ENCODE data around the gene SKAP2. TPM values are rescaled to one million over a fixed set of nuclear protein-coding genes. Genes with fewer than 3 reads are reported as not detected.

The SKAP2 gene
- total and polyA plus RNA-seq, 2 of the 13 experiments (the other 11 are each of a cell fraction or from before 2014, with no cell fraction given), result 3.6 to 12.9 TPM

DNA sequence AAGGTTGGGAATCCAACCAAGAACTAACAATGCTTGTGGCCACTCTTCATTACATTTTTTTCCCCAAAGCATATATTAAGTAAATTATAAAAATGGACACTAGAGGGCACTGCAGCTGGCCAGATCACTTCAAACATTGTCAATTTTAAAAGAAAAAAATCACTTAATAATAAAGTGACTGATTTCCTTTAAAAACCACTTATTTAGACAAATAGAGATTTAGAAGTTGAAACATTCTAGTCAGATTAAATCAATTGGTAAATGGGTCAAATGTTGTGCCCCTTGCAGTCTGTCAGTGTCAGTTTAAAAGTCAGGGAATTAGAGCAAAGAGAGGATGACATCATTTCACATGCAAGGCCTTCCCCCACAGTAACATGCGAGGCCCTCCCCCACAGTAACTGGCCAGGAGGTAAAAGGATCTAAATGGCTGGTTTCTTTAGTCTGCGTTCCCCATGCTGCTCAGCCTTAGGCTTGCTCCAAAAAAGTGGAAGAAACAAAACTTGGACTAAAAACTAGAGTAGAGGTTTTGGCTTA lies 177.9 kb downstream of the SKAP2 start (continued):
- 0 out of 2 replicates have a peak, but pooled peaks have one; percentile 19 for TF ChIP-seq ZBED4 (CRISPR knock-in tag; IDR thresholded peaks at IDR 0.05; ENCODE audit: borderline replicate concordance)
- no peak for TF ChIP-seq GMEB2 (CRISPR knock-in tag; IDR thresholded peaks at IDR 0.05; ENCODE audit: low read depth)
- TF ChIP-seq SIN3A (IDR thresholded peaks at IDR 0.05; ENCODE audit: borderline replicate concordance, low read depth, low read length), result no peak
- peak; percentile 37; the same call in 1 of the 2 replicates for TF ChIP-seq FOXA3 (CRISPR knock-in tag; IDR thresholded peaks at IDR 0.05)
- peak; percentile 33; the same call in 1 of the 2 replicates for TF ChIP-seq ZNF362 (CRISPR knock-in tag; IDR thresholded peaks at IDR 0.05; ENCODE audit: borderline replicate concordance)
- TF ChIP-seq CENPT (CRISPR knock-in tag; IDR thresholded peaks at IDR 0.05; ENCODE audit: low read depth), result no peak
- TF ChIP-seq, protein P1, sequence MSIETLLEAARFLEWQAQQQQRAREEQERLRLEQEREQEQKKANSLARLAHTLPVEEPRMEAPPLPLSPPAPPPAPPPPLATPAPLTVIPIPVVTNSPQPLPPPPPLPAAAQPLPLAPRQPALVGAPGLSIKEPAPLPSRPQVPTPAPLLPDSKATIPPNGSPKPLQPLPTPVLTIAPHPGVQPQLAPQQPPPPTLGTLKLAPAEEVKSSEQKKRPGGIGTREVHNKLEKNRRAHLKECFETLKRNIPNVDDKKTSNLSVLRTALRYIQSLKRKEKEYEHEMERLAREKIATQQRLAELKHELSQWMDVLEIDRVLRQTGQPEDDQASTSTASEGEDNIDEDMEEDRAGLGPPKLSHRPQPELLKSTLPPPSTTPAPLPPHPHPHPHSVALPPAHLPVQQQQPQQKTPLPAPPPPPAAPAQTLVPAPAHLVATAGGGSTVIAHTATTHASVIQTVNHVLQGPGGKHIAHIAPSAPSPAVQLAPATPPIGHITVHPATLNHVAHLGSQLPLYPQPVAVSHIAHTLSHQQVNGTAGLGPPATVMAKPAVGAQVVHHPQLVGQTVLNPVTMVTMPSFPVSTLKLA (IDR thresholded peaks at IDR 0.05), result no peak
- no peak for TF ChIP-seq PAX8 (CRISPR knock-in tag; IDR thresholded peaks at IDR 0.05; ENCODE audit: borderline replicate concordance)
- TF ChIP-seq, protein P2, sequence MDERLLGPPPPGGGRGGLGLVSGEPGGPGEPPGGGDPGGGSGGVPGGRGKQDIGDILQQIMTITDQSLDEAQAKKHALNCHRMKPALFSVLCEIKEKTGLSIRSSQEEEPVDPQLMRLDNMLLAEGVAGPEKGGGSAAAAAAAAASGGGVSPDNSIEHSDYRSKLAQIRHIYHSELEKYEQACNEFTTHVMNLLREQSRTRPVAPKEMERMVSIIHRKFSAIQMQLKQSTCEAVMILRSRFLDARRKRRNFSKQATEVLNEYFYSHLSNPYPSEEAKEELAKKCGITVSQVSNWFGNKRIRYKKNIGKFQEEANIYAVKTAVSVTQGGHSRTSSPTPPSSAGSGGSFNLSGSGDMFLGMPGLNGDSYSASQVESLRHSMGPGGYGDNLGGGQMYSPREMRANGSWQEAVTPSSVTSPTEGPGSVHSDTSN (CRISPR knock-in tag; IDR thresholded peaks at IDR 0.05), result no peak
- TF ChIP-seq CREM (IDR thresholded peaks at IDR 0.05), result no peak
- no peak for TF ChIP-seq CREM (CRISPR knock-in tag; IDR thresholded peaks at IDR 0.05)
- TF ChIP-seq ZNF33A (CRISPR knock-in tag; IDR thresholded peaks at IDR 0.05; ENCODE audit: borderline replicate concordance), result no peak
- TF ChIP-seq ZNF644 (CRISPR knock-in tag; IDR thresholded peaks at IDR 0.05; ENCODE audit: low read depth), result no peak
- 0 out of 2 replicates have a peak, but pooled peaks have one; percentile 13 for TF ChIP-seq ELF3 (CRISPR knock-in tag; IDR thresholded peaks at IDR 0.05)
- TF ChIP-seq, protein P3, sequence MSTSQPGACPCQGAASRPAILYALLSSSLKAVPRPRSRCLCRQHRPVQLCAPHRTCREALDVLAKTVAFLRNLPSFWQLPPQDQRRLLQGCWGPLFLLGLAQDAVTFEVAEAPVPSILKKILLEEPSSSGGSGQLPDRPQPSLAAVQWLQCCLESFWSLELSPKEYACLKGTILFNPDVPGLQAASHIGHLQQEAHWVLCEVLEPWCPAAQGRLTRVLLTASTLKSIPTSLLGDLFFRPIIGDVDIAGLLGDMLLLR (CRISPR knock-in tag; IDR thresholded peaks at IDR 0.05), result no peak
- no peak for TF ChIP-seq ZUFSP (CRISPR knock-in tag; IDR thresholded peaks at IDR 0.05; ENCODE audit: borderline replicate concordance)
- no peak for TF ChIP-seq EHMT2 (IDR thresholded peaks at IDR 0.05; ENCODE audit: borderline replicate concordance, low read depth, low read length)
